Measurements from ENCODE around the gene RBM46.

DNA sequence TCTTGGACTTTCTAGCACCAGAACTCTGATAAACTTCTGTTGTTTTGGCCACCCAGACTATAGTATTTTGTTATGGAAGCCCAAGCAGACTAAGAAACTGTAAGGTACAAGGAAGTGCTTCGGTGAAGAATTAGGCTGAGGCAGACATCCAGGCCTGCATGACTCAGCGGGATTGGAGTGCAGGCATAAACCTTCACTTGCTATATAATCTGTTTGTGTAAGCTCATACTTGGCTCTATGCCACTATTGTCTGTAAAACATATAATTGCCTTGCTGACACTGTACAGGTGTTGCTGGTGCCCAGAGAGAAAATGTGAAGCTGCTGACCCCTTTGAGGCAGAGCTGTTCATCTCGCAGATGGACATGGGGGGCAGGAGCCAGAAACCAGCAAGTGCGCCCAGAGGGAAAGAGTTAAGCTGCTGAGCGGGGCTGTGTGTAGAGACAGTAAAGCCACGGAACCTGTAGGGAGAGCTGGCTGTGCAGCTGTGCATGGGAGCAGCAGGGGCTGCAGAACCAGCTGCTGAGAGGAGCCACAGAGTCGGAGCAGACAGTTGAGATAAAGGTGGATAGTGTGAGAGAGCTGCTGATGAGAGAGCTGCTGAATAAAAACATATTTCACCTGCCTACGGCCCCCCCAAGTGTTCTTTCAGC lies 96.2 kb downstream of the RBM46 start:
- no peak for TF ChIP-seq CTCF (IDR thresholded peaks at IDR 0.05; ENCODE audit: low read depth, low read length, poor library complexity, severe bottlenecking)
- TF ChIP-seq EZH2phosphoT487 (IDR thresholded peaks at IDR 0.05; ENCODE audit: borderline replicate concordance, low read length), result no peak

Data from DOHH2 (cell line).